Measurements from ENCODE around the gene CALHM1.
"Not testable (repeated sequence)": the region's sequence is repeated elsewhere in the genome, so short reads cannot be mapped to it uniquely, and the experiment has no call there.

Gene CALHM1

GRCh38 chr10:103504181-103504783 is 45.6 kb upstream of the CALHM1 start:
- Histone ChIP-seq H3K4me1 (ENCODE audit: control insufficient read depth, insufficient read depth, low read depth, low read length) (peaks cover 10% of the 10 kb centered on the region), H3K9ac (ENCODE audit: low read length) (no peak overlapping the region), H3K14ac (ENCODE audit: low read length in 2 of 2) (no peak overlapping the region), H3K18ac (ENCODE audit: low read depth in 1 of 2, low read length in 2 of 2) (no peak overlapping the region), H4K8ac (ENCODE audit: low read length) (no peak overlapping the region), H3K4me2 (ENCODE audit: low read length, poor library complexity, severe bottlenecking) (peak overlapping the region; percentile 44), H2BK12ac (ENCODE audit: low read length in 2 of 2) (no peak overlapping the region), H2BK15ac (ENCODE audit: low read depth, poor library complexity, severe bottlenecking) (no peak overlapping the region), H2BK5ac (ENCODE audit: low read depth, low read length, poor library complexity, severe bottlenecking) (no peak overlapping the region), H2AK5ac (ENCODE audit: low read length, severe bottlenecking) (no peak overlapping the region), H3K4me3 (ENCODE audit: insufficient read depth in 1 of 2, low read depth in 1 of 2, low read length in 2 of 2) (no peak overlapping the region), H3K27me3 (ENCODE audit: control insufficient read depth in 1 of 2, insufficient read depth in 1 of 2, low read length in 2 of 2) (peaks cover 73 to 84% of the 10 kb centered on the region in 2 experiments), H3K4ac (ENCODE audit: low read depth in 1 of 2, low read length in 2 of 2) (no peak overlapping the region), H2AFZ (ENCODE audit: low read depth, low read length) (no peak overlapping the region), H3K9me3 (ENCODE audit: control insufficient read depth, low read length) (no peaks in the 10 kb centered on the region), H3K79me1 (replicated peaks; ENCODE audit: low read length, poor library complexity, severe bottlenecking) (no peaks in the 10 kb centered on the region), H2BK120ac (ENCODE audit: low read depth, low read length) (no peak overlapping the region), H3K27ac (ENCODE audit: low read length, poor library complexity, severe bottlenecking) (peak overlapping the region; percentile 74), H4K91ac (ENCODE audit: low read length) (no peak overlapping the region), H3K36me3 (ENCODE audit: control insufficient read depth in 1 of 2, insufficient read depth in 2 of 2, low read depth in 1 of 2, low read length in 2 of 2) (no peaks in the 10 kb centered on the region), H3K23ac (ENCODE audit: low read length in 2 of 2) (no peak overlapping the region)
- WGBS: 6% methylated on average over 7 of the region's 10 CpGs
- peak; percentile 90 for DNase-seq

GRCh38 chr10:103503777-103504176 is 45.1 kb upstream of the CALHM1 start:
- not testable (repeated sequence) for H2AK5ac ChIP-seq (ENCODE audit: low read length, severe bottlenecking); H4K91ac ChIP-seq (ENCODE audit: low read length); H3K9ac ChIP-seq (ENCODE audit: low read length); H2AFZ ChIP-seq (ENCODE audit: low read depth, low read length); H3K23ac ChIP-seq (ENCODE audit: low read length in 2 of 2); H4K8ac ChIP-seq (ENCODE audit: low read length); H3K14ac ChIP-seq (ENCODE audit: low read length in 2 of 2); H3K4ac ChIP-seq (ENCODE audit: low read depth in 1 of 2, low read length in 2 of 2); H3K4me2 ChIP-seq (ENCODE audit: low read length, poor library complexity, severe bottlenecking); H2BK12ac ChIP-seq (ENCODE audit: low read length in 2 of 2); H3K36me3 ChIP-seq (ENCODE audit: control insufficient read depth in 1 of 2, insufficient read depth in 2 of 2, low read depth in 1 of 2, low read length in 2 of 2); H3K79me1 ChIP-seq (replicated peaks; ENCODE audit: low read length, poor library complexity, severe bottlenecking); H3K4me3 ChIP-seq (ENCODE audit: insufficient read depth in 1 of 2, low read depth in 1 of 2, low read length in 2 of 2); H3K18ac ChIP-seq (ENCODE audit: low read depth in 1 of 2, low read length in 2 of 2); H2BK15ac ChIP-seq (ENCODE audit: low read depth, poor library complexity, severe bottlenecking); H3K9me3 ChIP-seq (ENCODE audit: control insufficient read depth, low read length); H2BK120ac ChIP-seq (ENCODE audit: low read depth, low read length); H2BK5ac ChIP-seq (ENCODE audit: low read depth, low read length, poor library complexity, severe bottlenecking); DNase-seq
- peak overlapping the region; percentile 43 for H3K27ac ChIP-seq (ENCODE audit: low read length, poor library complexity, severe bottlenecking)
- peaks cover 10% of the 10 kb centered on the region for H3K4me1 ChIP-seq (ENCODE audit: control insufficient read depth, insufficient read depth, low read depth, low read length)
- 92% methylated on average over 4 of the region's 6 CpGs for WGBS
- H3K27me3 ChIP-seq (ENCODE audit: control insufficient read depth in 1 of 2, insufficient read depth in 1 of 2, low read length in 2 of 2): peaks cover 73 to 87% of the 10 kb centered on the region in 2 experiments

- no peak overlapping the region for H2AFZ ChIP-seq (ENCODE audit: low read depth, low read length)
- 82% methylated on average over 13 of the region's 13 CpGs for WGBS
Observed at GRCh38 chr10:103502849-103503660, 44.4 kb upstream of the CALHM1 start.

GRCh38 chr10:103501186-103501585 is 42.5 kb upstream of the CALHM1 start:
- H3K18ac ChIP-seq (ENCODE audit: low read depth in 1 of 2, low read length in 2 of 2): no peak overlapping the region
- DNase-seq: no peak
- no peaks in the 10 kb centered on the region for H3K9me3 ChIP-seq (ENCODE audit: control insufficient read depth, low read length)
- WGBS: 77% methylated on average over 3 of the region's 3 CpGs
- no peak overlapping the region for H2BK12ac ChIP-seq (ENCODE audit: low read length in 2 of 2)
- no peak overlapping the region for H3K14ac ChIP-seq (ENCODE audit: low read length in 2 of 2)
- no peak overlapping the region for H3K27ac ChIP-seq (ENCODE audit: low read length, poor library complexity, severe bottlenecking)
- H2BK5ac ChIP-seq (ENCODE audit: low read depth, low read length, poor library complexity, severe bottlenecking): no peak overlapping the region
- H3K4ac ChIP-seq (ENCODE audit: low read depth in 1 of 2, low read length in 2 of 2): no peak overlapping the region
- no peak overlapping the region for H4K91ac ChIP-seq (ENCODE audit: low read length)
- no peak overlapping the region for H3K9ac ChIP-seq (ENCODE audit: low read length)
- H3K4me3 ChIP-seq (ENCODE audit: insufficient read depth in 1 of 2, low read depth in 1 of 2, low read length in 2 of 2): no peak overlapping the region
- no peak overlapping the region for H2BK15ac ChIP-seq (ENCODE audit: low read depth, poor library complexity, severe bottlenecking)
- H2BK120ac ChIP-seq (ENCODE audit: low read depth, low read length): no peak overlapping the region
- no peaks in the 10 kb centered on the region for H3K36me3 ChIP-seq (ENCODE audit: control insufficient read depth in 1 of 2, insufficient read depth in 2 of 2, low read depth in 1 of 2, low read length in 2 of 2)
- H3K4me2 ChIP-seq (ENCODE audit: low read length, poor library complexity, severe bottlenecking): no peak overlapping the region
- no peak overlapping the region for H4K8ac ChIP-seq (ENCODE audit: low read length)
- no peak overlapping the region for H3K23ac ChIP-seq (ENCODE audit: low read length in 2 of 2)
- no peak overlapping the region for H2AK5ac ChIP-seq (ENCODE audit: low read length, severe bottlenecking)
- peaks cover 10% of the 10 kb centered on the region for H3K4me1 ChIP-seq (ENCODE audit: control insufficient read depth, insufficient read depth, low read depth, low read length)
- no peaks in the 10 kb centered on the region for H3K79me1 ChIP-seq (replicated peaks; ENCODE audit: low read length, poor library complexity, severe bottlenecking)
- no peak overlapping the region for H2AFZ ChIP-seq (ENCODE audit: low read depth, low read length)
- peaks cover 67 to 85% of the 10 kb centered on the region in 2 experiments for H3K27me3 ChIP-seq (ENCODE audit: control insufficient read depth in 1 of 2, insufficient read depth in 1 of 2, low read length in 2 of 2)

More at GRCh38 chr10:103502849-103503660, 44.4 kb upstream of the CALHM1 start:
- Histone ChIP-seq H3K4ac (ENCODE audit: low read depth in 1 of 2, low read length in 2 of 2) (no peak overlapping the region), H3K23ac (ENCODE audit: low read length in 2 of 2) (no peak overlapping the region), H3K27me3 (ENCODE audit: control insufficient read depth in 1 of 2, insufficient read depth in 1 of 2, low read length in 2 of 2) (peaks cover 69 to 83% of the 10 kb centered on the region in 2 experiments), H3K14ac (ENCODE audit: low read length in 2 of 2) (no peak overlapping the region), H2BK120ac (ENCODE audit: low read depth, low read length) (no peak overlapping the region), H3K9me3 (ENCODE audit: control insufficient read depth, low read length) (no peaks in the 10 kb centered on the region), H3K36me3 (ENCODE audit: control insufficient read depth in 1 of 2, insufficient read depth in 2 of 2, low read depth in 1 of 2, low read length in 2 of 2) (no peaks in the 10 kb centered on the region), H2BK12ac (ENCODE audit: low read length in 2 of 2) (no peak overlapping the region), H3K4me1 (ENCODE audit: control insufficient read depth, insufficient read depth, low read depth, low read length) (peaks cover 10% of the 10 kb centered on the region), H2BK5ac (ENCODE audit: low read depth, low read length, poor library complexity, severe bottlenecking) (no peak overlapping the region), H3K4me2 (ENCODE audit: low read length, poor library complexity, severe bottlenecking) (no peak overlapping the region), H4K91ac (ENCODE audit: low read length) (peak overlapping the region; percentile 68), H3K4me3 (ENCODE audit: insufficient read depth in 1 of 2, low read depth in 1 of 2, low read length in 2 of 2) (no peak overlapping the region), H2AK5ac (ENCODE audit: low read length, severe bottlenecking) (no peak overlapping the region), H3K18ac (ENCODE audit: low read depth in 1 of 2, low read length in 2 of 2) (no peak overlapping the region), H4K8ac (ENCODE audit: low read length) (no peak overlapping the region), H3K9ac (ENCODE audit: low read length) (no peak overlapping the region), H2BK15ac (ENCODE audit: low read depth, poor library complexity, severe bottlenecking) (no peak overlapping the region), H3K27ac (ENCODE audit: low read length, poor library complexity, severe bottlenecking) (no peak overlapping the region), H3K79me1 (replicated peaks; ENCODE audit: low read length, poor library complexity, severe bottlenecking) (no peaks in the 10 kb centered on the region)
- no peak for DNase-seq
